ENCODE data around the gene SYT11.

SYT11 gene

GRCh38 chr1:155884031-155884960, 24.9 kb downstream of the SYT11 start:
- no CpG with 5 or more reads among the region's 9 CpGs for WGBS, 2 donors (ENCODE audit: extremely low coverage in 2 of 2, insufficient read length in 2 of 2, insufficient replicate concordance in 1 of 2)

GRCh38 chr1:155884982-155885381, 25.6 kb downstream of the SYT11 start:
- H3K4me3 ChIP-seq (ENCODE audit: low read length in 2 of 2): no peak overlapping the region
- H3K23ac ChIP-seq (ENCODE audit: low read depth, low read length, poor library complexity): no peak overlapping the region
- H3K4me2 ChIP-seq (ENCODE audit: insufficient read depth, low read length, poor library complexity, severe bottlenecking): no peak overlapping the region
- H3K79me1 ChIP-seq (ENCODE audit: low read depth, low read length): no peaks in the 10 kb centered on the region
- no peak overlapping the region for H2BK120ac ChIP-seq (ENCODE audit: low read depth, low read length)
- H2BK5ac ChIP-seq (ENCODE audit: low read length): no peak overlapping the region
- H3K36me3 ChIP-seq (replicated peaks in 1 of 2; ENCODE audit: control insufficient read depth in 2 of 2, insufficient read depth in 2 of 2, low read length in 2 of 2): peaks cover 10 to 64% of the 10 kb centered on the region in 2 donors
- no peak overlapping the region for H2BK15ac ChIP-seq (ENCODE audit: low read length)
- no peak for DNase-seq (ENCODE audit: low spot score)
- H2BK12ac ChIP-seq (ENCODE audit: low read length): no peak overlapping the region
- no peaks in the 10 kb centered on the region for H3K9me3 ChIP-seq (replicated peaks in 1 of 2; ENCODE audit: control insufficient read depth in 2 of 2, insufficient read depth in 1 of 2, low read depth in 1 of 2, low read length in 2 of 2)
- H3K18ac ChIP-seq (ENCODE audit: low read length): no peak overlapping the region
- H3K14ac ChIP-seq (ENCODE audit: low read length): no peak overlapping the region
- H3K27me3 ChIP-seq (ENCODE audit: control insufficient read depth in 3 of 3, insufficient read depth in 3 of 3, low read depth in 1 of 3, low read length in 3 of 3): no peaks in the 10 kb centered on the region
- no peak overlapping the region for H3K9ac ChIP-seq (ENCODE audit: low read depth, low read length, poor library complexity)
- H2AK5ac ChIP-seq (ENCODE audit: low read depth, low read length): no peak overlapping the region
- no peak overlapping the region for H4K91ac ChIP-seq (ENCODE audit: low read depth, low read length, poor library complexity)
- no peak overlapping the region for H2AFZ ChIP-seq (ENCODE audit: low read length)
- H3K4me1 ChIP-seq (ENCODE audit: control insufficient read depth in 2 of 2, insufficient read depth in 1 of 2, low read depth in 1 of 2, low read length in 2 of 2): peaks cover 2 to 5% of the 10 kb centered on the region in 2 donors
- no peak overlapping the region for H4K8ac ChIP-seq (ENCODE audit: low read depth, low read length)
- H3K4ac ChIP-seq (ENCODE audit: low read length): no peak overlapping the region
- H3K27ac ChIP-seq (replicated peaks; ENCODE audit: low read length): no peak overlapping the region

More at GRCh38 chr1:155884031-155884960, 24.9 kb downstream of the SYT11 start:
- peaks cover 2 to 5% of the 10 kb centered on the region in 2 donors for H3K4me1 ChIP-seq (ENCODE audit: control insufficient read depth in 2 of 2, insufficient read depth in 1 of 2, low read depth in 1 of 2, low read length in 2 of 2)
- no peak overlapping the region for H3K4ac ChIP-seq (ENCODE audit: low read length)
- no peak overlapping the region for H3K23ac ChIP-seq (ENCODE audit: low read depth, low read length, poor library complexity)
- no peak overlapping the region for H2BK120ac ChIP-seq (ENCODE audit: low read depth, low read length)
- H3K4me3 ChIP-seq (ENCODE audit: low read length in 2 of 2): no peak overlapping the region
- H3K36me3 ChIP-seq (replicated peaks in 1 of 2; ENCODE audit: control insufficient read depth in 2 of 2, insufficient read depth in 2 of 2, low read length in 2 of 2): peaks cover 10 to 68% of the 10 kb centered on the region in 2 donors
- H4K91ac ChIP-seq (ENCODE audit: low read depth, low read length, poor library complexity): peak overlapping the region; percentile 46
- no peak overlapping the region for H3K14ac ChIP-seq (ENCODE audit: low read length)
- H2AFZ ChIP-seq (ENCODE audit: low read length): no peak overlapping the region
- H2BK5ac ChIP-seq (ENCODE audit: low read length): no peak overlapping the region
- DNase-seq (ENCODE audit: low spot score): no peak
- H3K79me1 ChIP-seq (ENCODE audit: low read depth, low read length): no peaks in the 10 kb centered on the region
- no peak overlapping the region for H2BK12ac ChIP-seq (ENCODE audit: low read length)
- no peak overlapping the region for H2AK5ac ChIP-seq (ENCODE audit: low read depth, low read length)
- H2BK15ac ChIP-seq (ENCODE audit: low read length): no peak overlapping the region
- no peaks in the 10 kb centered on the region for H3K9me3 ChIP-seq (replicated peaks in 1 of 2; ENCODE audit: control insufficient read depth in 2 of 2, insufficient read depth in 1 of 2, low read depth in 1 of 2, low read length in 2 of 2)
- no peak overlapping the region for H3K18ac ChIP-seq (ENCODE audit: low read length)
- no peaks in the 10 kb centered on the region for H3K27me3 ChIP-seq (ENCODE audit: control insufficient read depth in 3 of 3, insufficient read depth in 3 of 3, low read depth in 1 of 3, low read length in 3 of 3)
- no peak overlapping the region for H3K9ac ChIP-seq (ENCODE audit: low read depth, low read length, poor library complexity)
- no peak overlapping the region for H3K4me2 ChIP-seq (ENCODE audit: insufficient read depth, low read length, poor library complexity, severe bottlenecking)
- no peak overlapping the region for H4K8ac ChIP-seq (ENCODE audit: low read depth, low read length)
- no peak overlapping the region for H3K27ac ChIP-seq (replicated peaks; ENCODE audit: low read length)

DNA sequence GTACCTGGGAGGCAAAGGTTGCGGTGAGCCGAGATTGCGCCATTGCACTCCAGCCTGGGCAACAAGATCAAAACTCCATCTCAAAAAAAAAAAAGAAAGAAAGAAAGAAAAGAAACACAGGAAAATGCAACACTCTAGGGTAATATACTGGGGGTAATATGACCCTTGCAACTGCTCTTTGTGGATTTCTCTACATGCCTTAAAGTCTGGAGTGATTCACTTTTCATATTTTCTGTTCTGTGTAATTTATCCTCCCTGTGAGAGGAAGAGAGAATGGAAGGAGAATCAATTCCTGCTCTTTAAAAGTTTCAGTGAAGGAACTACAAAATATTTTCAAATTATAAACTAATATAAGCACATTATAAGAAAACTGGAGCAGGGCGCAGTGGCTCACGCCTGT, 29.1 kb downstream of the SYT11 start:
- Histone ChIP-seq H3K79me1 (ENCODE audit: low read depth, low read length) (no peaks in the 10 kb centered on the region), H2BK5ac (ENCODE audit: low read length) (no peak overlapping the region), H3K9me3 (replicated peaks in 1 of 2; ENCODE audit: control insufficient read depth in 2 of 2, insufficient read depth in 1 of 2, low read depth in 1 of 2, low read length in 2 of 2) (no peaks in the 10 kb centered on the region), H3K18ac (ENCODE audit: low read length) (no peak overlapping the region), H3K36me3 (replicated peaks in 1 of 2; ENCODE audit: control insufficient read depth in 2 of 2, insufficient read depth in 2 of 2, low read length in 2 of 2) (peaks cover 2 to 32% of the 10 kb centered on the region in 2 donors), H2BK12ac (ENCODE audit: low read length) (no peak overlapping the region), H3K9ac (ENCODE audit: low read depth, low read length, poor library complexity) (no peak overlapping the region), H3K4me3 (ENCODE audit: low read length in 2 of 2) (no peak overlapping the region), H3K14ac (ENCODE audit: low read length) (no peak overlapping the region), H2AFZ (ENCODE audit: low read length) (no peak overlapping the region), H2BK15ac (ENCODE audit: low read length) (no peak overlapping the region), H3K4me1 (ENCODE audit: control insufficient read depth in 2 of 2, insufficient read depth in 1 of 2, low read depth in 1 of 2, low read length in 2 of 2) (peaks cover 2 to 12% of the 10 kb centered on the region in 2 donors), H2AK5ac (ENCODE audit: low read depth, low read length) (no peak overlapping the region), H2BK120ac (ENCODE audit: low read depth, low read length) (no peak overlapping the region), H4K8ac (ENCODE audit: low read depth, low read length) (no peak overlapping the region), H3K4me2 (ENCODE audit: insufficient read depth, low read length, poor library complexity, severe bottlenecking) (no peak overlapping the region), H3K27ac (replicated peaks; ENCODE audit: low read length) (no peak overlapping the region), H4K91ac (ENCODE audit: low read depth, low read length, poor library complexity) (no peak overlapping the region), H3K23ac (ENCODE audit: low read depth, low read length, poor library complexity) (no peak overlapping the region), H3K4ac (ENCODE audit: low read length) (no peak overlapping the region), H3K27me3 (ENCODE audit: control insufficient read depth in 3 of 3, insufficient read depth in 3 of 3, low read depth in 1 of 3, low read length in 3 of 3) (no peaks in the 10 kb centered on the region)
- no peak for DNase-seq (ENCODE audit: low spot score)
- no CpG with 5 or more reads among the region's 5 CpGs for WGBS, 2 donors (ENCODE audit: extremely low coverage in 2 of 2, insufficient read length in 2 of 2, insufficient replicate concordance in 1 of 2)

DNA sequence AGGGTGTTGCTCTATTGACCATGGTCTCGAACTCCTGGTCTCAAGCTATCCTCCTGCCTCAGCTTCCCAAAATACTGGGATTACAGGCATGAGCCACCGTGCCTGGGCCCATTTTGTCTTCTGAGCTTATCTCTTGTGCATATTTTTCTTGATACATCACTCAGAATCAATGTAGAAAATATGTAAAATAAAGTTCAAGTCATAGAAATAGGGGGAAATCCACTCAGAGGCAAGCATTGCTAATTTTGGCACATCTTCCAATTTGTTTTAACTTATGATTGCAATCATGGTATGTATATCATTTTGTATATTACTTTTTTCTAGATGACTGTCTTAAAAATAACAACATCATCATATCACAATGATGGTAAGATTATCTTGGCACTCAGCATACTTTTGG, 30.2 kb downstream of the SYT11 start:
- H2AFZ ChIP-seq (ENCODE audit: low read length): no peak overlapping the region
- no peak overlapping the region for H3K9ac ChIP-seq (ENCODE audit: low read depth, low read length, poor library complexity)
- H2AK5ac ChIP-seq (ENCODE audit: low read depth, low read length): no peak overlapping the region
- H4K8ac ChIP-seq (ENCODE audit: low read depth, low read length): no peak overlapping the region
- H3K14ac ChIP-seq (ENCODE audit: low read length): no peak overlapping the region
- no peaks in the 10 kb centered on the region for H3K79me1 ChIP-seq (ENCODE audit: low read depth, low read length)
- no peaks in the 10 kb centered on the region for H3K9me3 ChIP-seq (replicated peaks in 1 of 2; ENCODE audit: control insufficient read depth in 2 of 2, insufficient read depth in 1 of 2, low read depth in 1 of 2, low read length in 2 of 2)
- H3K23ac ChIP-seq (ENCODE audit: low read depth, low read length, poor library complexity): no peak overlapping the region
- no peak overlapping the region for H2BK15ac ChIP-seq (ENCODE audit: low read length)
- no peak overlapping the region for H3K18ac ChIP-seq (ENCODE audit: low read length)
- H3K27ac ChIP-seq (replicated peaks; ENCODE audit: low read length): no peak overlapping the region
- H2BK5ac ChIP-seq (ENCODE audit: low read length): no peak overlapping the region
- no peak overlapping the region for H3K4ac ChIP-seq (ENCODE audit: low read length)
- no peak overlapping the region for H2BK12ac ChIP-seq (ENCODE audit: low read length)
- H2BK120ac ChIP-seq (ENCODE audit: low read depth, low read length): no peak overlapping the region
- no CpG with 5 or more reads among the region's 2 CpGs for WGBS, 2 donors (ENCODE audit: extremely low coverage in 2 of 2, insufficient read length in 2 of 2, insufficient replicate concordance in 1 of 2)
- peaks cover 0 to 9% of the 10 kb centered on the region in 2 donors for H3K4me1 ChIP-seq (ENCODE audit: control insufficient read depth in 2 of 2, insufficient read depth in 1 of 2, low read depth in 1 of 2, low read length in 2 of 2)
- no peaks in the 10 kb centered on the region for H3K27me3 ChIP-seq (ENCODE audit: control insufficient read depth in 3 of 3, insufficient read depth in 3 of 3, low read depth in 1 of 3, low read length in 3 of 3)
- no peak overlapping the region for H4K91ac ChIP-seq (ENCODE audit: low read depth, low read length, poor library complexity)
- H3K4me2 ChIP-seq (ENCODE audit: insufficient read depth, low read length, poor library complexity, severe bottlenecking): no peak overlapping the region
- H3K36me3 ChIP-seq (replicated peaks in 1 of 2; ENCODE audit: control insufficient read depth in 2 of 2, insufficient read depth in 2 of 2, low read length in 2 of 2): peaks cover 0 to 22% of the 10 kb centered on the region in 2 donors
- DNase-seq (ENCODE audit: low spot score): no peak
- H3K4me3 ChIP-seq (ENCODE audit: low read length in 2 of 2): no peak overlapping the region
